IPS-20b (cell line): ENCODE measurements around the gene ABHD3.
"Not testable (repeated sequence)": the region's sequence is repeated elsewhere in the genome, so short reads cannot be mapped to it uniquely, and the experiment has no call there.

Experiments
- H3K27ac ChIP-seq: one replicate; pipeline ENCODE4 v1.5.1; 2013; ENCODE audit warnings: low read length
- H3K27me3 ChIP-seq: 2 replicates; pipeline ENCODE4 v1.6.1; 2013; ENCODE audit warnings: mild to moderate bottlenecking, low read length, inconsistent platforms; ENCODE audit not compliant: insufficient read depth
- H3K36me3 ChIP-seq: 2 replicates; pipeline ENCODE4 v1.6.1; 2013; ENCODE audit warnings: low read depth, mild to moderate bottlenecking, inconsistent platforms, low read length, moderate library complexity; ENCODE audit not compliant: insufficient read depth
- H3K4me1 ChIP-seq: 2 replicates; pipeline ENCODE4 v1.6.1; 2013; ENCODE audit warnings: mild to moderate bottlenecking, control low read depth, inconsistent platforms, low read length, moderate library complexity; ENCODE audit not compliant: insufficient read depth
- H3K4me3 ChIP-seq: 2 replicates; pipeline ENCODE4 v1.5.1; 2013; ENCODE audit warnings: mild to moderate bottlenecking, low read length, inconsistent platforms
- H3K9ac ChIP-seq: 2 replicates; pipeline ENCODE4 v1.6.1; 2013; ENCODE audit warnings: low read depth, mild to moderate bottlenecking, inconsistent platforms, low read length, moderate library complexity
- H3K9me3 ChIP-seq: 2 replicates; pipeline ENCODE4 v1.6.1; 2013; ENCODE audit warnings: mild to moderate bottlenecking, low read depth, low read length, inconsistent platforms; ENCODE audit not compliant: insufficient read depth

The ABHD3 gene

GRCh38 chr18:21675354-21675753 is 29.2 kb downstream of the ABHD3 start:
- not testable (repeated sequence) for H3K4me3 ChIP-seq, H3K4me1 ChIP-seq, H3K9me3 ChIP-seq, H3K27me3 ChIP-seq, H3K9ac ChIP-seq, H3K36me3 ChIP-seq, H3K27ac ChIP-seq

- H3K4me1 ChIP-seq, result no peaks in the 10 kb centered on the region
- no peak overlapping the region for H3K27ac ChIP-seq
- H3K4me3 ChIP-seq, result no peak overlapping the region
- H3K9me3 ChIP-seq, result no peaks in the 10 kb centered on the region
- no peaks in the 10 kb centered on the region for H3K27me3 ChIP-seq
- no peaks in the 10 kb centered on the region for H3K36me3 ChIP-seq
- H3K9ac ChIP-seq, result no peak overlapping the region
Observed at GRCh38 chr18:21672521-21673267, 31.9 kb downstream of the ABHD3 start.

GRCh38 chr18:21669736-21670285 is 34.8 kb downstream of the ABHD3 start:
- H3K9ac ChIP-seq, result no peak overlapping the region

GRCh38 chr18:21664069-21664468 is 40.5 kb downstream of the ABHD3 start:
- H3K4me1 ChIP-seq, result no peaks in the 10 kb centered on the region
- H3K27ac ChIP-seq, result no peak overlapping the region
- no peak overlapping the region for H3K9ac ChIP-seq
- no peak overlapping the region for H3K4me3 ChIP-seq
- H3K36me3 ChIP-seq, result 0 out of 2 replicates have a peak, but pooled peaks cover 5% of the 10 kb centered on the region
- H3K9me3 ChIP-seq, result no peaks in the 10 kb centered on the region
- no peaks in the 10 kb centered on the region for H3K27me3 ChIP-seq

More at GRCh38 chr18:21669736-21670285, 34.8 kb downstream of the ABHD3 start:
- no peaks in the 10 kb centered on the region for H3K9me3 ChIP-seq
- no peak overlapping the region for H3K4me3 ChIP-seq
- H3K27me3 ChIP-seq, result no peaks in the 10 kb centered on the region
- no peaks in the 10 kb centered on the region for H3K4me1 ChIP-seq
- no peaks in the 10 kb centered on the region for H3K36me3 ChIP-seq
- H3K27ac ChIP-seq, result no peak overlapping the region

GRCh38 chr18:21663578-21663977 is 41.0 kb downstream of the ABHD3 start:
- Histone ChIP-seq H3K27ac (no peak overlapping the region), H3K4me1 (no peaks in the 10 kb centered on the region), H3K27me3 (no peaks in the 10 kb centered on the region), H3K9ac (no peak overlapping the region), H3K4me3 (no peak overlapping the region), H3K36me3 (0 out of 2 replicates have a peak, but pooled peaks cover 5% of the 10 kb centered on the region), H3K9me3 (no peaks in the 10 kb centered on the region)

- Histone ChIP-seq H3K9me3 (no peaks in the 10 kb centered on the region), H3K27me3 (no peaks in the 10 kb centered on the region), H3K27ac (no peak overlapping the region), H3K4me1 (no peaks in the 10 kb centered on the region), H3K9ac (no peak overlapping the region), H3K36me3 (0 out of 2 replicates have a peak, but pooled peaks cover 5% of the 10 kb centered on the region), H3K4me3 (no peak overlapping the region)
Observed at GRCh38 chr18:21662581-21662980, 42.0 kb downstream of the ABHD3 start.

GRCh38 chr18:21660078-21660477 is 44.5 kb downstream of the ABHD3 start:
- no peak overlapping the region for H3K9ac ChIP-seq
- H3K27me3 ChIP-seq, result no peaks in the 10 kb centered on the region
- no peak overlapping the region for H3K27ac ChIP-seq
- no peak overlapping the region for H3K4me3 ChIP-seq
- 0 out of 2 replicates have a peak, but pooled peaks cover 5% of the 10 kb centered on the region for H3K36me3 ChIP-seq
- H3K9me3 ChIP-seq, result no peaks in the 10 kb centered on the region
- H3K4me1 ChIP-seq, result no peaks in the 10 kb centered on the region

- Histone ChIP-seq H3K4me1 (no peaks in the 10 kb centered on the region), H3K4me3 (no peak overlapping the region), H3K9ac (no peak overlapping the region), H3K27me3 (no peaks in the 10 kb centered on the region), H3K27ac (no peak overlapping the region), H3K36me3 (no peaks in the 10 kb centered on the region), H3K9me3 (no peaks in the 10 kb centered on the region)
Observed at GRCh38 chr18:21656402-21656801, 48.2 kb downstream of the ABHD3 start.

GRCh38 chr18:21653361-21653760 is 51.2 kb downstream of the ABHD3 start:
- H3K36me3 ChIP-seq, result no peaks in the 10 kb centered on the region
- H3K4me1 ChIP-seq, result no peaks in the 10 kb centered on the region
- no peak overlapping the region for H3K27ac ChIP-seq
- H3K9ac ChIP-seq, result no peak overlapping the region
- H3K27me3 ChIP-seq, result no peaks in the 10 kb centered on the region
- no peak overlapping the region for H3K4me3 ChIP-seq
- H3K9me3 ChIP-seq, result no peaks in the 10 kb centered on the region

GRCh38 chr18:21652073-21652472 is 52.5 kb downstream of the ABHD3 start:
- Histone ChIP-seq H3K9me3 (no peaks in the 10 kb centered on the region), H3K27ac (no peak overlapping the region), H3K9ac (no peak overlapping the region), H3K4me1 (no peaks in the 10 kb centered on the region), H3K27me3 (no peaks in the 10 kb centered on the region), H3K36me3 (no peaks in the 10 kb centered on the region), H3K4me3 (no peak overlapping the region)

- H3K9ac ChIP-seq, result no peak overlapping the region
- no peak overlapping the region for H3K4me3 ChIP-seq
- no peak overlapping the region for H3K27ac ChIP-seq
- no peaks in the 10 kb centered on the region for H3K36me3 ChIP-seq
- no peaks in the 10 kb centered on the region for H3K4me1 ChIP-seq
- H3K9me3 ChIP-seq, result no peaks in the 10 kb centered on the region
- no peaks in the 10 kb centered on the region for H3K27me3 ChIP-seq
Observed at GRCh38 chr18:21650311-21650710, 54.3 kb downstream of the ABHD3 start.

GRCh38 chr18:21640375-21640774 is 64.2 kb downstream of the ABHD3 start:
- H3K4me3 ChIP-seq, H3K27me3 ChIP-seq, H3K4me1 ChIP-seq, H3K9ac ChIP-seq, H3K36me3 ChIP-seq, H3K27ac ChIP-seq, H3K9me3 ChIP-seq: not testable (repeated sequence)
